ENCODE results near the gene IKZF1.
A peak's percentile ranks its signal among the peaks of the same experiment; 100 is the strongest.

IKZF1 gene

GRCh38 chr7:50418086-50418515 lies 113.6 kb downstream of the IKZF1 start:
- DNase-seq (ENCODE audit: low read depth) = peak; percentile 91
- no peak overlapping the region for H3K4me3 ChIP-seq (ENCODE audit: low read depth, low read length)
- TF ChIP-seq CTCF (conservative IDR thresholded peaks at IDR 0.05; ENCODE audit: low read depth, low read length) = peak; percentile 97

GRCh38 chr7:50418526-50419290 lies 114.2 kb downstream of the IKZF1 start:
- no peak for TF ChIP-seq CTCF (conservative IDR thresholded peaks at IDR 0.05; ENCODE audit: low read depth, low read length)
- H3K4me3 ChIP-seq (ENCODE audit: low read depth, low read length) = no peak overlapping the region
- DNase-seq (ENCODE audit: low read depth) = no peak

GRCh38 chr7:50421043-50421442 lies 116.5 kb downstream of the IKZF1 start:
- DNase-seq (ENCODE audit: low read depth) = no peak
- TF ChIP-seq CTCF (conservative IDR thresholded peaks at IDR 0.05; ENCODE audit: low read depth, low read length) = no peak
- no peak overlapping the region for H3K4me3 ChIP-seq (ENCODE audit: low read depth, low read length)

GRCh38 chr7:50422858-50423257 lies 118.3 kb downstream of the IKZF1 start:
- H3K4me3 ChIP-seq (ENCODE audit: low read depth, low read length) = no peak overlapping the region
- TF ChIP-seq CTCF (conservative IDR thresholded peaks at IDR 0.05; ENCODE audit: low read depth, low read length) = no peak
- no peak for DNase-seq (ENCODE audit: low read depth)

- no peak overlapping the region for H3K4me3 ChIP-seq (ENCODE audit: low read depth, low read length)
- no peak for DNase-seq (ENCODE audit: low read depth)
- no peak for TF ChIP-seq CTCF (conservative IDR thresholded peaks at IDR 0.05; ENCODE audit: low read depth, low read length)
Observed at GRCh38 chr7:50423860-50424259, 119.3 kb downstream of the IKZF1 start.

GRCh38 chr7:50425318-50425717 lies 120.8 kb downstream of the IKZF1 start:
- no peak overlapping the region for H3K4me3 ChIP-seq (ENCODE audit: low read depth, low read length)
- DNase-seq (ENCODE audit: low read depth) = no peak
- TF ChIP-seq CTCF (conservative IDR thresholded peaks at IDR 0.05; ENCODE audit: low read depth, low read length) = no peak

All from choroid plexus epithelial cell (primary cell).